A549 treated with DMSO at 1 μM for 4 hours (cell line): ENCODE measurements around the gene CSF3. TPM values are rescaled to one million over a fixed set of nuclear protein-coding genes. Genes with fewer than 3 reads are reported as not detected.

ENCODE experiments used
- total RNA-seq: library from RNA; stranded (reverse); fragments of 200-300 nt; extraction: Qiagen RNA extraction; gene quantifications from 5 replicates; pipeline ENCODE4 v1.2.3, GENCODE V29; 2022; ENCODE audit warnings: low read depth

Gene CSF3
- not detected in 5 replicates for total RNA-seq

DNA sequence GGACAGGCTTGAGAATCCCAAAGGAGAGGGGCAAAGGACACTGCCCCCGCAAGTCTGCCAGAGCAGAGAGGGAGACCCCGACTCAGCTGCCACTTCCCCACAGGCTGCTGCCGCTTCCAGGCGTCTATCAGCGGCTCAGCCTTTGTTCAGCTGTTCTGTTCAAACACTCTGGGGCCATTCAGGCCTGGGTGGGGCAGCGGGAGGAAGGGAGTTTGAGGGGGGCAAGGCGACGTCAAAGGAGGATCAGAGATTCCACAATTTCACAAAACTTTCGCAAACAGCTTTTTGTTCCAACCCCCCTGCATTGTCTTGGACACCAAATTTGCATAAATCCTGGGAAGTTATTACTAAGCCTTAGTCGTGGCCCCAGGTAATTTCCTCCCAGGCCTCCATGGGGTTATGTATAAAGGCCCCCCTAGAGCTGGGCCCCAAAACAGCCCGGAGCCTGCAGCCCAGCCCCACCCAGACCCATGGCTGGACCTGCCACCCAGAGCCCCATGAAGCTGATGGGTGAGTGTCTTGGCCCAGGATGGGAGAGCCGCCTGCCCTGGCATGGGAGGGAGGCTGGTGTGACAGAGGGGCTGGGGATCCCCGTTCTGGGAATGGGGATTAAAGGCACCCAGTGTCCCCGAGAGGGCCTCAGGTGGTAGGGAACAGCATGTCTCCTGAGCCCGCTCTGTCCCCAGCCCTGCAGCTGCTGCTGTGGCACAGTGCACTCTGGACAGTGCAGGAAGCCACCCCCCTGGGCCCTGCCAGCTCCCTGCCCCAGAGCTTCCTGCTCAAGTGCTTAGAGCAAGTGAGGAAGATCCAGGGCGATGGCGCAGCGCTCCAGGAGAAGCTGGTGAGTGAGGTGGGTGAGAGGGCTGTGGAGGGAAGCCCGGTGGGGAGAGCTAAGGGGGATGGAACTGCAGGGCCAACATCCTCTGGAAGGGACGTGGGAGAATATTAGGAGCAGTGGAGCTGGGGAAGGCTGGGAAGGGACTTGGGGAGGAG, at the start of gene CSF3:
Gene CSF3 (plus strand): TSS at position 436 of the 993 bp plus-strand sequence. CDS start 35 bp downstream, at position 471.

GRCh38 chr17:39980351-39981206, 34.7 kb upstream of the CSF3 start, which contains the start of gene PSMD3:
PSMD3 (plus strand) TSS chr17:39980807; CDS start chr17:39980971, 164 bp downstream.

GRCh38 chr17:40062329-40063186, 47.3 kb downstream of the CSF3 start, which contains the start of gene THRA:
THRA (plus strand) TSS chr17:40062965; CDS start chr17:40074489, 11,524 bp downstream.

Other genes starting within 250 kb of the CSF3 start
- gene IKZF3, start 151.1 kb upstream of the CSF3 start, total RNA-seq, result not detected in 5 replicates
- not detected in 5 replicates for gene ZPBP2, start 147.2 kb upstream of the CSF3 start, total RNA-seq
- gene GSDMB, start 96.8 kb upstream of the CSF3 start, total RNA-seq, result 1.7 to 3.1 TPM (median 2.5 TPM) in 5 replicates
- 36.2 to 49.3 TPM (median 43.7 TPM) in 5 replicates for gene ORMDL3, start 87.8 kb upstream of the CSF3 start, total RNA-seq
- not detected in 5 replicates for gene LRRC3C, start 87.7 kb upstream of the CSF3 start, total RNA-seq
- not detected in 5 replicates for gene GSDMA, start 52.4 kb upstream of the CSF3 start, total RNA-seq
- 164 to 182 TPM (median 175 TPM) in 5 replicates for gene PSMD3, start 34.6 kb upstream of the CSF3 start, total RNA-seq
- 45.9 to 55.9 TPM (median 54.7 TPM) in 5 replicates for gene MED24, start 39.0 kb downstream of the CSF3 start, total RNA-seq
- 13.4 to 17.4 TPM (median 15.7 TPM) in 5 replicates for gene THRA, start 47.5 kb downstream of the CSF3 start, total RNA-seq
- gene NR1D1, start 85.1 kb downstream of the CSF3 start, total RNA-seq, result 9.1 to 10.6 TPM (median 9.6 TPM) in 5 replicates
- 53.8 to 66.7 TPM (median 63.0 TPM) in 5 replicates for gene MSL1, start 106.5 kb downstream of the CSF3 start, total RNA-seq
- 46.9 to 49.3 TPM (median 48.7 TPM) in 5 replicates for gene CASC3, start 125.1 kb downstream of the CSF3 start, total RNA-seq
- gene RAPGEFL1, start 162.0 kb downstream of the CSF3 start, total RNA-seq, result 2.4 to 3.1 TPM (median 2.6 TPM) in 5 replicates
- 17.4 to 24.2 TPM (median 21.6 TPM) in 5 replicates for gene WIPF2, start 203.9 kb downstream of the CSF3 start, total RNA-seq